Ureter (tissue), 1 donor: ENCODE results near the gene NFYC. TPM values are rescaled to one million over a fixed set of nuclear protein-coding genes. Genes with fewer than 3 reads are reported as not detected.

Experiments used
- DNase-seq: peaks from one replicate; pipeline ENCODE4 v3.0.0-alpha.2; 2020; ENCODE audit warnings: low spot score
- total RNA-seq: library from RNA; stranded (reverse); gene quantifications from one replicate; pipeline ENCODE4 v1.2.4, GENCODE V29; 2023
- donor health status: DM: yes; HTN: yes; CAD: no.

NFYC gene
- total RNA-seq, 1 donor from 2014 or later, result 81.4 TPM

GRCh38 chr1:40738831-40739230, 47.3 kb downstream of the NFYC start:
- no peak for DNase-seq

- no peak for DNase-seq
Observed at GRCh38 chr1:40739455-40740008, 48.0 kb downstream of the NFYC start.

- no peak for DNase-seq
Observed at GRCh38 chr1:40740039-40740996, 48.8 kb downstream of the NFYC start.

- DNase-seq, result no peak
Observed at GRCh38 chr1:40740997-40741736, 49.7 kb downstream of the NFYC start.

DNA sequence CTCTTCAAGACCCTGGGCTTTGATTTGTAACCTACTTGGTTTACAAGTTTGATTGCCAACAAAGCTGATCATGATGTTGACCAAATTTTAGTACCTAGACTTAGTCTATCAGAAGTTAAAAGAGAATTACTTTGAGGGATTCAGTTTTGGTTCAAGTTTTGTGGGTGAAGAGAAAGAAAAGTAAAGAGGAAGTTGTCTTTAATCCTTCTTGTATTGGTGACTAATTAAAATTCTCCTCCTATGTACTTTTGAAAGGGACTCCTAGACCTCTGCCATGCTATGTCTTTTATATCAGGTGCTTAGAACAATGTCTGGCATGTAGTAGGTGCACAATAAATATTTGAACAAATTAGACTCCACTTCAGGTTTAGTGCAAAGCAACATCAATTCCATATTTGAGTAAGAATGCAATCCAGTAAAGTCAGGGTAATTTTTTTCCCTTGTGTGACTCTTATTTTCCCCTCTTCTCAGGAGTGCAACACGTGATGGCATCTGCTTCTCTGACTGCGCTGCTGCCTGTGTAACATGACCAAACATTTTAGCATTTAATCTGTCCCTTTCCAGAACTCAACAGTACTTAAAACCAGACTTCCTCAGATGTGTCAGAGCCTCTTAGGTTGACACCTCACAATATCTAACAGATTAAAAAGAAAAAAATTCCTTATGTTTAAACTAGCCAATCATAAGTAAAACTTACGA, 51.0 kb downstream of the NFYC start:
- DNase-seq, result no peak

GRCh38 chr1:40743452-40743851, 51.9 kb downstream of the NFYC start:
- no peak for DNase-seq

DNA sequence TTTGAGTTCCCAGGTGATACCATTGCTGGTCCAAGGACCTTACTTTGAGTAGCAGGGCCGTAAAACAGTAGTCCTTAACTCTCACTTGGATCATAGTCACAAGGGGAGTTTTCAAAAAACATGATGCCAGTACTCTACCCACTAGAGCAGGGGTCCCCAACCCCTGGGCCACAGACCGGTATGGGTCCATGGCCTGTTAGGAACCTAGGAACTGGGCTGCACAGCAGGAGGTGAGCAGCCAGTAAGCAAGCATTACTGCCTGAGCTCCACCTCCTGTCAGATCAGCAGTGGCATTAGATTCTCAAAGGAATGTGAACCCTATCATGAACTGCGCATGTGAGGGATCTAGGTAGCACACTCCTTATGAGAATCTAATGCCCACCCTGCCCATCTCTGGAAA, 52.4 kb downstream of the NFYC start:
- DNase-seq, result no peak

- no peak for DNase-seq
Observed at GRCh38 chr1:40745176-40745575, 53.7 kb downstream of the NFYC start.

- no peak for DNase-seq
Observed at GRCh38 chr1:40746344-40747090, 55.0 kb downstream of the NFYC start.

GRCh38 chr1:40748841-40749718, 57.6 kb downstream of the NFYC start:
- DNase-seq, result no peak

GRCh38 chr1:40749817-40750216, 58.3 kb downstream of the NFYC start:
- DNase-seq, result no peak

DNA sequence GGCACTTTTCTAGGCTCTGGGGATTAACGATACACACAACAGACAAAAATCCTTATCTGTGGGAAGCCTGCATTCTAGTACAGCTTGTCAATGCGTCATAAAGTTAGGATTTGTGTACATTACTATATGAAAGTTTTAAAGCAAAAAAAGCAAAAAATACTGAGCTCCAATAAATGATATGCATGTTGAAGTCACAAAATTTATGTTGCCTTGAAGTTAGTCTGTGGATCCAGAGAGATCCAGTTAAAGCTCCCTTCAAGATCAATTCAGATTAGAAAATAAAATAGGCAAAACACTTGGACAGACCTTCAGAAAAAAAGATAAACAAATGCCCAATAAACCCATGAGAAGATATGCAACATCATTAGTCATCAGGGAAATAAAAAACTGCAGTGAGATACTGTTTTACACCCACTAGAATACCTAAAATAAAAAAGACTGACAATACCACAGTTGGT, 59.0 kb downstream of the NFYC start:
- no peak for DNase-seq

DNA sequence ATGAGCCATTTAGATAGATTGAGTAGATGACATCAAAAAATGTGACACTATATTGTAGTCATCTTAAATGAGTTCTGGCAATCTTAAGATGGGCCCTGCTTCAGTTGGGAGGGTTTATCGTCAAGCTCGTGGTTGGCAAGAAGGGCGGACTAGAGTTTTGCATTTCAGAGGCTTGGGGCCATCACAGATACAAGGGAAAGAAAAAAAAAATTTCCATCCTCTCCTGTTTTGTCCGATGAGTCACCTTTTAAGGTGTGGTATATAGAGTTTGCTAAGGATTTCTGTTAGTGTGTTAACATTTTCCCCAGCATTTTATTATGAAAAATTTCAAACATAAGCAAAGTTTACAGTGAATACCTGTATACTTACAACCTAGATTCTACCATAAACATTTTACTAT, 60.3 kb downstream of the NFYC start:
- DNase-seq, result no peak

GRCh38 chr1:40753142-40753882, 61.8 kb downstream of the NFYC start:
- no peak for DNase-seq

GRCh38 chr1:40754201-40754600, 62.7 kb downstream of the NFYC start:
- no peak for DNase-seq

- no peak for DNase-seq
Observed at GRCh38 chr1:40755067-40755466, 63.6 kb downstream of the NFYC start.

DNA sequence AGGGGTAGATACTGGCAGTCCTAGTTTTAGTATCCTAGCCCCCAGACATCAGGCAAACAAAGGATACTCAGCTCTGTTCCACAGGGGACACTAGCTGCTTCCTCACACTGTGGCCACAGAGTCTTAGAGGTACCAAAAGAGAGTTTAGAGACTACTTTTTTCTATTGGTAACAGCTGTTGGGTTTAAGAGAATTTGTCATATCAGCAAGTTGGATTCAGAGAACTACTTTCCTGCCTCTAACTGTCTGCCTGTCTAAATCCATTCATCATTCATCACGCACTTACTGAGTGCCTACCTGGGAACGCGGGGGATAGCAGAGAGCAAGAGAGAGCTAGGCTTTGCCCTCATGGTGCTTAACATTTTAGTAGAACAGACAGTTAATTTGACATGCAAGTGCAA, 65.0 kb downstream of the NFYC start:
- DNase-seq, result no peak

- DNase-seq, result no peak
Observed at GRCh38 chr1:40757084-40757483, 65.6 kb downstream of the NFYC start.

DNA sequence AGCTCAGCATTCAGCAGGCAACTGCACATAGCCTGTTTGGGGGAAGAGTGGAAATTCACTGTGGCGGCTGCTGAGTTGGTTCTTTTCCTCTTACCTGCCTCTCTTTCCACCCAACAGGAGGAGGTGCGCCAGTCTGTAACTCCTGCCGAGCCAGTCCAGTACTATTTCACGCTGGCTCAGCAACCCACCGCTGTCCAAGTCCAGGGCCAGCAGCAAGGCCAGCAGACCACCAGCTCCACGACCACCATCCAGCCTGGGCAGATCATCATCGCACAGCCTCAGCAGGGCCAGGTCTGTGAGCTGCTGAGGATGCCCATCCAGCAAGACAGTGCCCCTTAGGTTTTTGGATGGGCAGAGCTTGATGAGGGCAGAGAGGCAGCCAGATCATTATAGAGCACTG, 66.5 kb downstream of the NFYC start:
- DNase-seq, result no peak
